HAP-1 (cell line): Measurements from ENCODE around the gene PLXNB3.

ENCODE experiments used
- DNase-seq, 2 experiments: peaks; one replicate each; pipeline ENCODE4 v3.0.0-alpha.2; 2016 to 2020; ENCODE audit warnings: low spot score in 2 of 2
- H3K27me3 ChIP-seq: fragments of 250-450 bp; sonication (Bioruptor Pico); 2 replicates; pipeline ENCODE4 v1.5.1; 2020; ENCODE audit warnings: low read depth, mild to moderate bottlenecking, moderate library complexity
- H3K36me3 ChIP-seq: fragments of 250-450 bp; sonication (Bioruptor Pico); replicated peaks from 2 replicates; pipeline ENCODE4 v1.5.1; 2020; ENCODE audit warnings: mild to moderate bottlenecking
- H3K4me1 ChIP-seq: fragments of 250-450 bp; sonication (Bioruptor Pico); 2 replicates; pipeline ENCODE4 v1.5.1; 2020; ENCODE audit warnings: mild to moderate bottlenecking
- H3K4me3 ChIP-seq: fragments of 250-450 bp; sonication (Bioruptor Pico); 2 replicates; pipeline ENCODE4 v1.5.1; 2020; ENCODE audit warnings: mild to moderate bottlenecking, moderate library complexity
- H3K9me3 ChIP-seq: fragments of 250-450 bp; sonication (Bioruptor Pico); 2 replicates; pipeline ENCODE4 v1.5.1; 2020; ENCODE audit warnings: mild to moderate bottlenecking, moderate library complexity
- in situ Hi-C: fragments of 300-500 bp; cut with MboI; formaldehyde crosslinking; loops from 3 replicates; pipeline ENCODE4 v1.14.3; 2020; ENCODE audit warnings: low sequenced_read_pairs, inconsistent platforms, mixed read lengths

PLXNB3 gene

DNA sequence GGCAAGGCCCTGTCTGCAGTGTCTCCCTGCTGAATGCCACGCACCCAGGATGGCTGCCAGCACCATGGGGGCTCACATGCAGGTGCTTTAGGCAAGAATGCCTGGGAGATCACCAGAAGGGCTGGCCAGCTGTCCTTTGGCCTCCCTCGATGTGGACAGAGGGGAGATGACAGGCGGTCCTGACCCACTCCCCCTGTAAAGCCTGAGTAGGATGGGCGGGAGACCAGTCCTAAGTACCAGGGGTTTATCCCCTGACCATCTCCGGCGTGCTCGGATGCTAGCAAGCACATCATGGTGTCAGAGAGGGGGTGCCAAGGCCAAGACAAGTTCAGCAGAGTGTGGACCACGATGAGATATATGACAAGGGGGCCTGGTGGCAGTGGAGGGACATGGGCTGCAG lies 61.0 kb downstream of the PLXNB3 start:
- Histone ChIP-seq H3K4me3 (no peak overlapping the region), H3K9me3 (no peaks in the 10 kb centered on the region), H3K4me1 (no peaks in the 10 kb centered on the region), H3K36me3 (no peaks in the 10 kb centered on the region), H3K27me3 (no peaks in the 10 kb centered on the region)
- in situ Hi-C loops = no loop called here
- no peak for DNase-seq
